H1 (cell line): ENCODE data around the gene PLD3. TPM values are rescaled to one million over a fixed set of nuclear protein-coding genes. Genes with fewer than 3 reads are reported as not detected.

Source experiments
- BCL11A ChIP-seq, 2 experiments: IDR thresholded peaks; one replicate each; pipeline ENCODE4 v1.6.1; 2011; ENCODE audit warnings: low read depth in 2 of 2, low read length in 2 of 2, mild to moderate bottlenecking in 2 of 2
- CBX5 ChIP-seq: fragments of 300-800, 300-1000 bp; sonication (generic); IDR thresholded peaks from 2 replicates; pipeline ENCODE4 v1.7.1; 2016; ENCODE audit warnings: antibody characterized with exemption, low read length, low read depth
- EP300 ChIP-seq, 2 experiments: IDR thresholded peaks; 1 replicate in 1 of 2; 2 replicates in 1 of 2; pipeline ENCODE4 v1.6.1; 2011 to 2012; ENCODE audit warnings: low read depth in 2 of 2, low read length in 2 of 2, mild to moderate bottlenecking in 2 of 2, borderline replicate concordance in 1 of 2, inconsistent platforms in 1 of 2, moderate library complexity in 1 of 2
- FOSL1 ChIP-seq: IDR thresholded peaks from 2 replicates; pipeline ENCODE4 v1.6.1; 2011; ENCODE audit warnings: mild to moderate bottlenecking, low read depth, low read length, moderate library complexity; ENCODE audit not compliant: insufficient read depth
- HDAC6 ChIP-seq: IDR thresholded peaks from one replicate; pipeline ENCODE4 v1.7.1; 2012; ENCODE audit warnings: low read depth, mild to moderate bottlenecking, inconsistent platforms, low read length, moderate library complexity
- JUND ChIP-seq: IDR thresholded peaks from 2 replicates; pipeline ENCODE4 v1.6.1; 2011; ENCODE audit warnings: mild to moderate bottlenecking, improper control_type of control experiment, low read length
- KDM5A ChIP-seq: fragments of 200-600 bp; IDR thresholded peaks from 2 replicates; pipeline ENCODE4 v1.7.1; 2012; ENCODE audit warnings: mild to moderate bottlenecking, low read length, inconsistent platforms, mixed read lengths
- MAFK ChIP-seq: IDR thresholded peaks from 2 replicates; pipeline ENCODE4 v1.6.1; 2012; ENCODE audit warnings: low read depth, mild to moderate bottlenecking, improper control_type of control experiment, low read length
- MAX ChIP-seq: IDR thresholded peaks from 2 replicates; pipeline ENCODE4 v1.6.1; 2012; ENCODE audit warnings: inconsistent platforms
- NANOG ChIP-seq: IDR thresholded peaks from 2 replicates; pipeline ENCODE4 v1.6.1; 2011; ENCODE audit warnings: low read length, low read depth, mild to moderate bottlenecking, inconsistent platforms; ENCODE audit not compliant: insufficient read depth, poor library complexity, severe bottlenecking
- POLR2A ChIP-seq, 2 experiments: IDR thresholded peaks; 1 replicate in 1 of 2; 2 replicates in 1 of 2; pipeline ENCODE4 v1.6.1; 2011; ENCODE audit warnings: low read depth in 2 of 2, low read length in 2 of 2, mild to moderate bottlenecking in 2 of 2; ENCODE audit errors: control extremely low read depth in 1 of 2
- RNF2 ChIP-seq: fragments of 200-900, 300-1000 bp; sonication (generic); IDR thresholded peaks from 2 replicates; pipeline ENCODE4 v1.7.1; 2016; ENCODE audit warnings: borderline replicate concordance, low read depth, mild to moderate bottlenecking, antibody characterized with exemption, low read length; ENCODE audit not compliant: poor library complexity, severe bottlenecking; ENCODE audit errors: missing control alignments
- SAP30 ChIP-seq: fragments of 300-600 bp; sonication (generic); IDR thresholded peaks from 2 replicates; pipeline ENCODE4 v1.7.1; 2012; ENCODE audit warnings: low read length, moderate library complexity, mild to moderate bottlenecking, inconsistent platforms; ENCODE audit not compliant: insufficient read depth, insufficient replicate concordance
- SRF ChIP-seq: IDR thresholded peaks from 2 replicates; pipeline ENCODE4 v1.6.1; 2011; ENCODE audit warnings: mild to moderate bottlenecking, low read depth, low read length, moderate library complexity
- TAF7 ChIP-seq: optimal IDR thresholded peaks from 2 replicates; pipeline ENCODE3; 2011; ENCODE audit warnings: low read depth, mild to moderate bottlenecking, inconsistent platforms, low read length, moderate library complexity, borderline replicate concordance
- TBP ChIP-seq: IDR thresholded peaks from 2 replicates; pipeline ENCODE4 v1.6.1; 2011; ENCODE audit warnings: low read depth, low read length, improper control_type of control experiment
- TEAD4 ChIP-seq: IDR thresholded peaks from 2 replicates; pipeline ENCODE4 v1.6.1; 2012; ENCODE audit warnings: low read depth, low read length, inconsistent platforms, mixed read lengths
- YY1 ChIP-seq: IDR thresholded peaks from 2 replicates; pipeline ENCODE4 v1.6.1; 2011; ENCODE audit warnings: low read depth, mild to moderate bottlenecking, low read length
- polyA plus RNA-seq, 7 experiments: library from polyadenylated mRNA; depleted of rRNA in 3 of 7; stranded (reverse) in 5 of 7; unstranded in 2 of 7; fragments of >200 nt in 5 of 7; fragments of 200-250 nt in 2 of 7; gene quantifications; 1 replicate in 5 of 7; 2 replicates in 1 of 7; 4 replicates in 1 of 7; pipeline versions ENCODE4 v1.2.1 to v1.2.3, GENCODE V29; 2011 to 2013; ENCODE audit warnings: missing spikeins in 2 of 7, mixed read lengths in 2 of 7
- total RNA-seq: library from RNA; stranded (reverse); fragmentation: NEBNext Ultra II Directional; extraction: Animal tissue kit (Norgen Biotek cat#: 25700); gene quantifications from 2 replicates; pipeline ENCODE4 v1.2.1, GENCODE V29; 2021
- TF ChIP-seq, protein P1 (sequence below), 3 experiments: IDR thresholded peaks; 1 replicate in 2 of 3; 2 replicates in 1 of 3; pipeline versions ENCODE4 v1.5.1 to v1.6.1; 2011; ENCODE audit warnings: low read length in 3 of 3, mild to moderate bottlenecking in 3 of 3, inconsistent platforms in 2 of 3, low read depth in 1 of 3, moderate library complexity in 1 of 3; ENCODE audit not compliant: insufficient read depth in 1 of 3; ENCODE audit errors: control extremely low read depth in 1 of 3

PLD3 gene
- total and polyA plus RNA-seq, 2 of the 8 experiments (the other 6 are each of a cell fraction or from before 2014, with no cell fraction given), result 180 to 543 TPM

DNA sequence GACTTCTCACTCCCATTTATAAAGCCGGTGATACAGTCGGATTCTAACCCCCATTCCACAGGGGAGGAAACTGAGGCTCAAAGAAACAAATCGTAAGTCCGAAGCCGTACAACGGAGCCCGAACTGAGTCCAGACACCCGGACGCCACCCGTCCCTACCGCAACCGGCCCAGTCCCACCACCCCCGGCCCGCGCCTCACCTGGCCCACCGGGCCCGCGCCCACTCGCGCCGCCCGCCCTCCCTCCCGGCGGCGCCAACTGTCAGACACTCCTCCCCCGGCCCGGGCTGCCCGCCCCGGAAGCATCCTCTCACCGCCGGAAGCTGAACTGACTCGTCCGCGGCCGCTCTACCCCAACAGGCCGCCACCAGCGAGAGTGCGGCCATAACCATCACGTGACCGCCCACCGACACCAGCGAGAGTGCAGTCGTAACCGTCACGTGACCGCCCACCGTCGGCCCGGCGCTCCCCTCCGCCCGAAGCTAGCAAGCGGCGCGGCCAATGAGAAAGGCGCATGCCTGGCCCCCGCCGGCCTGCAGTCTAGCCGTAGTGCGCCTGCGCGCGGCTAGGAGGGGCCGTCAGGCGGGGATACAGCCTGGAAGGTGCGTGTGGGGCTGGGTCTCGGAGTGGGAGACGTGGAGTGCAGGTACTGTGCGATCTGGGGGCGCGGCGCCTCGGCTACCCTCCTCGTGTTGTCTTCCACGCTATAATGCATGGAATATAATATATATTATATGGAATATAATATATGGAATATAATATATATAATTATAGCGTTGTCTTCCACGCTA, at the start of gene PLD3, which contains the start of gene C19orf47 (continued):
- TF ChIP-seq TAF7, result no peak
- TF ChIP-seq TBP, result peak; percentile 49; the same call in 1 of the 2 replicates
- peak; percentile 7 for TF ChIP-seq NANOG
- TF ChIP-seq MAX, result peak; percentile 85
- TF ChIP-seq KDM5A, result no peak
- TF ChIP-seq, protein P1, sequence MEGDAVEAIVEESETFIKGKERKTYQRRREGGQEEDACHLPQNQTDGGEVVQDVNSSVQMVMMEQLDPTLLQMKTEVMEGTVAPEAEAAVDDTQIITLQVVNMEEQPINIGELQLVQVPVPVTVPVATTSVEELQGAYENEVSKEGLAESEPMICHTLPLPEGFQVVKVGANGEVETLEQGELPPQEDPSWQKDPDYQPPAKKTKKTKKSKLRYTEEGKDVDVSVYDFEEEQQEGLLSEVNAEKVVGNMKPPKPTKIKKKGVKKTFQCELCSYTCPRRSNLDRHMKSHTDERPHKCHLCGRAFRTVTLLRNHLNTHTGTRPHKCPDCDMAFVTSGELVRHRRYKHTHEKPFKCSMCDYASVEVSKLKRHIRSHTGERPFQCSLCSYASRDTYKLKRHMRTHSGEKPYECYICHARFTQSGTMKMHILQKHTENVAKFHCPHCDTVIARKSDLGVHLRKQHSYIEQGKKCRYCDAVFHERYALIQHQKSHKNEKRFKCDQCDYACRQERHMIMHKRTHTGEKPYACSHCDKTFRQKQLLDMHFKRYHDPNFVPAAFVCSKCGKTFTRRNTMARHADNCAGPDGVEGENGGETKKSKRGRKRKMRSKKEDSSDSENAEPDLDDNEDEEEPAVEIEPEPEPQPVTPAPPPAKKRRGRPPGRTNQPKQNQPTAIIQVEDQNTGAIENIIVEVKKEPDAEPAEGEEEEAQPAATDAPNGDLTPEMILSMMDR (IDR thresholded peaks at IDR 0.05; ENCODE audit: control extremely low read depth in 1 of 3, insufficient read depth in 1 of 3, low read depth in 1 of 3, low read length in 3 of 3), result no peak
- no peak for TF ChIP-seq MAFK
- no peak for TF ChIP-seq HDAC6
- TF ChIP-seq RNF2, result no peak
- TF ChIP-seq EP300 (IDR thresholded peaks at IDR 0.05; ENCODE audit: borderline replicate concordance in 1 of 2, low read depth in 2 of 2, low read length in 2 of 2), result 0 out of 3 replicates have a peak, but pooled peaks of 1 of the 2 experiments have one; percentile 1
- no peak; the same call in 1 of the 2 replicates for TF ChIP-seq TEAD4
- TF ChIP-seq JUND, result no peak
- no peak for TF ChIP-seq SRF
- no peak for TF ChIP-seq SAP30
- no peak for TF ChIP-seq CBX5
- peak in 1 of 2 experiments; percentile 75; a peak in 1 of 3 replicates for TF ChIP-seq POLR2A (IDR thresholded peaks at IDR 0.05; ENCODE audit: control extremely low read depth in 1 of 2, low read depth in 2 of 2, low read length in 2 of 2)
- TF ChIP-seq YY1, result peak; percentile 91; the same call in 1 of the 2 replicates
- TF ChIP-seq BCL11A (IDR thresholded peaks at IDR 0.05; ENCODE audit: low read depth in 2 of 2, low read length in 2 of 2), result no peak
- no peak for TF ChIP-seq FOSL1
